A549 (cell line): Measurements from ENCODE around the gene NXPH1. TPM values are rescaled to one million over a fixed set of nuclear protein-coding genes. Genes with fewer than 3 reads are reported as not detected.

Experiments used
- ATAC-seq, 2 experiments: fragments of 200-7000 bp in 1 of 2; fragments of >200 bp in 1 of 2; cut with Nextera tagmentation in 1 of 2; cut with Tn5 transposase in 1 of 2; 3 replicates each; pipeline versions ENCODE4 v1.8.0 to v1.9.1; 2018 to 2020; ENCODE audit warnings: mild to moderate bottlenecking in 1 of 2, moderate library complexity in 1 of 2
- CTCF ChIA-PET: fragments of 300-600 bp; sonication (Branson Sonifier 250); formaldehyde crosslinking; extraction: SDS; loops from one replicate; lab custom pipeline; 2021; ENCODE audit warnings: antibody characterized with exemption, inconsistent platforms; lab: Yijun Ruan, JAX
- POLR2A ChIA-PET: fragments of 350-600 bp; formaldehyde crosslinking; extraction: SDS; loops from one replicate; lab custom pipeline; 2021; ENCODE audit warnings: antibody characterized with exemption, inconsistent platforms; lab: Yijun Ruan, JAX
- DNase-seq, 2 experiments: peaks; one replicate each; pipeline versions ENCODE4 v3.0.0 to v3.0.0-alpha.2; 2011 to 2016; ENCODE audit warnings: low read depth in 1 of 2, low spot score in 1 of 2
- FAIRE-seq: peaks from 2 replicates; lab custom pipeline; 2011; peaks lifted over from hg19 to GRCh38; lab: Jason Lieb, UNC
- H3K27ac ChIP-seq, 2 experiments: fragments of >200 bp; sonication (Bioruptor Twin); formaldehyde crosslinking; 3 replicates each; pipeline ENCODE4 v1.5.1; 2016 to 2017
- H3K4me1 ChIP-seq: fragments of >200 bp; sonication (Bioruptor Twin); formaldehyde crosslinking; 3 replicates; pipeline ENCODE4 v1.6.1; 2016
- H3K4me2 ChIP-seq: fragments of >200 bp; sonication (Bioruptor Twin); formaldehyde crosslinking; 3 replicates; pipeline ENCODE4 v1.6.1; 2016
- H3K4me3 ChIP-seq: fragments of >200 bp; sonication (Bioruptor Twin); formaldehyde crosslinking; 3 replicates; pipeline ENCODE4 v1.5.1; 2016
- H3K9me3 ChIP-seq: fragments of >200 bp; sonication (Bioruptor Twin); formaldehyde crosslinking; 3 replicates; pipeline ENCODE4 v1.6.1; 2016
- BHLHE40 ChIP-seq: IDR thresholded peaks from 2 replicates; pipeline ENCODE4 v1.6.1; 2012; ENCODE audit warnings: low read depth, low read length, inconsistent platforms
- CBX8 ChIP-seq: fragments of 200-600 bp; sonication (generic); IDR thresholded peaks from 2 replicates; pipeline ENCODE4 v1.6.1; 2016
- ESRRA ChIP-seq: fragments of 150-350 bp; IDR thresholded peaks from 2 replicates; pipeline ENCODE4 v1.6.1; 2014; ENCODE audit warnings: mild to moderate bottlenecking, low read length, borderline replicate concordance
- FOXS1 ChIP-seq: fragments of 250-450 bp; sonication (Bioruptor Pico); IDR thresholded peaks from 2 replicates; pipeline ENCODE4 v1.5.0; 2020; ENCODE audit warnings: mild to moderate bottlenecking, moderate library complexity
- HDAC2 ChIP-seq: fragments of 200-600 bp; sonication (generic); IDR thresholded peaks from 2 replicates; pipeline ENCODE4 v1.6.1; 2016
- HEYL ChIP-seq: fragments of 250-450 bp; sonication (Bioruptor Pico); IDR thresholded peaks from 2 replicates; pipeline ENCODE4 v1.8.0; 2021; ENCODE audit warnings: mild to moderate bottlenecking, moderate library complexity
- HOXA7 ChIP-seq: fragments of 250-450 bp; sonication (Bioruptor Pico); IDR thresholded peaks from 2 replicates; pipeline ENCODE4 v1.5.0; 2020; ENCODE audit warnings: mild to moderate bottlenecking, moderate library complexity
- HOXB13 ChIP-seq: fragments of 250-450 bp; sonication (Bioruptor Pico); IDR thresholded peaks from 2 replicates; pipeline ENCODE4 v1.5.0; 2020; ENCODE audit warnings: low read depth, mild to moderate bottlenecking, moderate library complexity
- HOXB5 ChIP-seq: fragments of 250-450 bp; sonication (Bioruptor Pico); IDR thresholded peaks from 2 replicates; pipeline ENCODE4 v1.5.0; 2020; ENCODE audit warnings: mild to moderate bottlenecking, moderate library complexity
- JUN ChIP-seq, 2 experiments: fragments of >200 bp; sonication (Bioruptor Twin); formaldehyde crosslinking; IDR thresholded peaks; 2 replicates in 1 of 2; 3 replicates in 1 of 2; pipeline ENCODE4 v1.6.1; 2016 to 2017
- MAFK ChIP-seq: fragments of 450-650 bp; IDR thresholded peaks from 2 replicates; pipeline ENCODE4 v1.6.1; 2014; ENCODE audit not compliant: partially characterized antibody
- MAZ ChIP-seq: fragments of 150-350 bp; IDR thresholded peaks from 2 replicates; pipeline ENCODE4 v1.6.1; 2014; ENCODE audit warnings: antibody characterized with exemption, low read depth, low read length, borderline replicate concordance
- MYC ChIP-seq: IDR thresholded peaks from 2 replicates; pipeline ENCODE4 v1.6.1; 2012; ENCODE audit warnings: mild to moderate bottlenecking, inconsistent platforms, low read length, improper control_type of control experiment, borderline replicate concordance
- NPAS2 ChIP-seq: fragments of 250-450 bp; sonication (Bioruptor Pico); IDR thresholded peaks from 2 replicates; pipeline ENCODE4 v1.8.0; 2022; ENCODE audit warnings: mild to moderate bottlenecking, moderate library complexity, borderline replicate concordance
- NR3C1 ChIP-seq: fragments of >200 bp; sonication (Bioruptor Twin); formaldehyde crosslinking; IDR thresholded peaks from 3 replicates; pipeline ENCODE4 v1.6.1; 2017
- PHF8 ChIP-seq: fragments of 200-600 bp; sonication (generic); IDR thresholded peaks from 2 replicates; pipeline ENCODE4 v1.6.1; 2016; ENCODE audit warnings: low read depth, mild to moderate bottlenecking, antibody characterized with exemption, moderate library complexity, borderline replicate concordance
- POLR2A ChIP-seq: IDR thresholded peaks from 2 replicates; pipeline ENCODE4 v1.6.1; 2012; ENCODE audit warnings: mild to moderate bottlenecking, low read length
- POLR2AphosphoS2 ChIP-seq: conservative IDR thresholded peaks from 2 replicates; pipeline ENCODE4 v1.6.1; 2012; ENCODE audit warnings: low read length, improper control_type of control experiment, inconsistent platforms
- SMC3 ChIP-seq: fragments of >200 bp; sonication (Bioruptor Twin); formaldehyde crosslinking; IDR thresholded peaks from 3 replicates; pipeline ENCODE4 v1.6.1; 2018; ENCODE audit warnings: inconsistent platforms
- SREBF2 ChIP-seq: fragments of 450-650 bp; IDR thresholded peaks from 2 replicates; pipeline ENCODE4 v1.6.1; 2014; ENCODE audit warnings: mild to moderate bottlenecking, moderate library complexity
- TP53 ChIP-seq: fragments of 250-450 bp; sonication (Bioruptor Pico); IDR thresholded peaks from 2 replicates; pipeline ENCODE4 v1.5.0; 2021; ENCODE audit warnings: mild to moderate bottlenecking, moderate library complexity
- ZFP36 ChIP-seq: fragments of 450-650 bp; IDR thresholded peaks from 2 replicates; pipeline ENCODE4 v1.6.1; 2014; ENCODE audit warnings: borderline replicate concordance; ENCODE audit not compliant: partially characterized antibody
- ZNF302 ChIP-seq: fragments of 250-450 bp; sonication (Bioruptor Pico); IDR thresholded peaks from 2 replicates; pipeline ENCODE4 v1.9.0; 2021; ENCODE audit warnings: inconsistent platforms, mild to moderate bottlenecking, moderate library complexity
- WGBS: methylation state at CpG from one replicate; pipeline ENCODE4 v1.1.6; 2017; ENCODE audit errors: missing lambda C conversion rate; 5-methylcytosine and 5-hydroxymethylcytosine counted together
- polyA plus RNA-seq, 4 experiments: library from polyadenylated mRNA; depleted of rRNA in 3 of 4; stranded (reverse); fragments of >200 nt; fragmentation: RNase III in 1 of 4; extraction: RNeasy Plus Mini Kit Qiagen cat#74134 plus additional on column Dnase treatment in 1 of 4; gene quantifications; 2 replicates in 3 of 4; 3 replicates in 1 of 4; pipeline ENCODE4 v1.2.3, GENCODE V29; 2011 to 2017
- TF ChIP-seq, protein P1 (sequence below): fragments of 250-450 bp; sonication (Bioruptor Pico); IDR thresholded peaks from 2 replicates; pipeline ENCODE4 v1.5.0; 2021; ENCODE audit warnings: mild to moderate bottlenecking, moderate library complexity, borderline replicate concordance
- TF ChIP-seq, protein P2 (sequence below): fragments of 150-350 bp; IDR thresholded peaks from 2 replicates; pipeline ENCODE4 v1.6.1; 2014; ENCODE audit warnings: low read depth, mild to moderate bottlenecking, low read length
- TF ChIP-seq, protein P3 (sequence below): fragments of >200 bp; sonication (Bioruptor Twin); formaldehyde crosslinking; IDR thresholded peaks from 3 replicates; pipeline ENCODE4 v1.6.1; 2016
- TF ChIP-seq, protein P4 (sequence below): IDR thresholded peaks from 2 replicates; pipeline ENCODE4 v1.6.1; 2012; ENCODE audit warnings: low read depth, borderline replicate concordance
- TF ChIP-seq, protein P5 (sequence below): fragments of 450-650 bp; IDR thresholded peaks from 2 replicates; pipeline ENCODE4 v1.6.1; 2014; ENCODE audit warnings: antibody characterized with exemption
- TF ChIP-seq, protein P6 (sequence below): fragments of 200-600 bp; sonication (generic); IDR thresholded peaks from 2 replicates; pipeline ENCODE4 v1.6.1; 2016; ENCODE audit warnings: antibody characterized with exemption, mild to moderate bottlenecking, moderate library complexity

NXPH1 gene
- polyA plus RNA-seq, 2 of the 4 experiments (the other 2 are of a cell fraction) = not detected

DNA sequence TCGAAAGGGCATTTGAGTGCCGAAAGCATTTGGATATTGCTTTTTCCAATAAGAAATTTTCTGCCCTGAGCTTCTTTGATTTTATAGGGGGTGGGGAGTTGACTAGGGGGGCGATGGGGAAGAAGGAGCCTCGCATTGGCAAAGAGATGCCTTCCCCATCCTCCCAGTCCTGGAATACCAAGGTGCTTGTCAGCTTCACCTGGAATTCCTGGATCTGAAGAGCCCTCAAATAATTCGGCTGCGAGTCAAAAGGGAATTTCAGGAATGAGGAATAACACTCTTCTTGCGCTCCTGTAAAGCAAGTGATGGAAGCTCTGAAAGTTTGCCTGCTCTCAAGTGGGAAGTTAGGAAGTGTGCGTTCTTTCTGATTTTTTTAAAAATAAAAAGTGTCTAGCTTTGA lies 7.3 kb downstream of the NXPH1 start:
- DNase-seq (no peak), FAIRE-seq (no peak), ATAC-seq (no peak)
- WGBS = 24% methylated on average over 8 of the region's 8 CpGs
- Histone ChIP-seq H3K4me2 (no peak overlapping the region), H3K27ac (no peak overlapping the region), H3K4me3 (no peak overlapping the region), H3K9me3 (peaks cover 3% of the 10 kb centered on the region; the same call in 1 of the 3 replicates), H3K4me1 (no peaks in the 10 kb centered on the region)
- no peak for TF ChIP-seq MAZ
- TF ChIP-seq POLR2AphosphoS2 = no peak
- TF ChIP-seq MAFK = no peak
- TF ChIP-seq SREBF2 = no peak
- no peak for TF ChIP-seq HOXB13
- no peak for TF ChIP-seq HDAC2
- TF ChIP-seq, protein P1, sequence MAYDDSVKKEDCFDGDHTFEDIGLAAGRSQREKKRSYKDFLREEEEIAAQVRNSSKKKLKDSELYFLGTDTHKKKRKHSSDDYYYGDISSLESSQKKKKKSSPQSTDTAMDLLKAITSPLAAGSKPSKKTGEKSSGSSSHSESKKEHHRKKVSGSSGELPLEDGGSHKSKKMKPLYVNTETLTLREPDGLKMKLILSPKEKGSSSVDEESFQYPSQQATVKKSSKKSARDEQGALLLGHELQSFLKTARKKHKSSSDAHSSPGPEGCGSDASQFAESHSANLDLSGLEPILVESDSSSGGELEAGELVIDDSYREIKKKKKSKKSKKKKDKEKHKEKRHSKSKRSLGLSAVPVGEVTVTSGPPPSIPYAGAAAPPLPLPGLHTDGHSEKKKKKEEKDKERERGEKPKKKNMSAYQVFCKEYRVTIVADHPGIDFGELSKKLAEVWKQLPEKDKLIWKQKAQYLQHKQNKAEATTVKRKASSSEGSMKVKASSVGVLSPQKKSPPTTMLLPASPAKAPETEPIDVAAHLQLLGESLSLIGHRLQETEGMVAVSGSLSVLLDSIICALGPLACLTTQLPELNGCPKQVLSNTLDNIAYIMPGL (CRISPR knock-in tag) = no peak
- no peak for TF ChIP-seq CBX8
- no peak for TF ChIP-seq FOXS1
- TF ChIP-seq TP53 (CRISPR knock-in tag) = no peak
- no peak for TF ChIP-seq ESRRA
- no peak for TF ChIP-seq MYC
- TF ChIP-seq, protein P2, sequence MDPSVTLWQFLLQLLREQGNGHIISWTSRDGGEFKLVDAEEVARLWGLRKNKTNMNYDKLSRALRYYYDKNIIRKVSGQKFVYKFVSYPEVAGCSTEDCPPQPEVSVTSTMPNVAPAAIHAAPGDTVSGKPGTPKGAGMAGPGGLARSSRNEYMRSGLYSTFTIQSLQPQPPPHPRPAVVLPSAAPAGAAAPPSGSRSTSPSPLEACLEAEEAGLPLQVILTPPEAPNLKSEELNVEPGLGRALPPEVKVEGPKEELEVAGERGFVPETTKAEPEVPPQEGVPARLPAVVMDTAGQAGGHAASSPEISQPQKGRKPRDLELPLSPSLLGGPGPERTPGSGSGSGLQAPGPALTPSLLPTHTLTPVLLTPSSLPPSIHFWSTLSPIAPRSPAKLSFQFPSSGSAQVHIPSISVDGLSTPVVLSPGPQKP = no peak
- TF ChIP-seq SMC3 = no peak
- TF ChIP-seq BHLHE40 = no peak
- TF ChIP-seq, protein P3, sequence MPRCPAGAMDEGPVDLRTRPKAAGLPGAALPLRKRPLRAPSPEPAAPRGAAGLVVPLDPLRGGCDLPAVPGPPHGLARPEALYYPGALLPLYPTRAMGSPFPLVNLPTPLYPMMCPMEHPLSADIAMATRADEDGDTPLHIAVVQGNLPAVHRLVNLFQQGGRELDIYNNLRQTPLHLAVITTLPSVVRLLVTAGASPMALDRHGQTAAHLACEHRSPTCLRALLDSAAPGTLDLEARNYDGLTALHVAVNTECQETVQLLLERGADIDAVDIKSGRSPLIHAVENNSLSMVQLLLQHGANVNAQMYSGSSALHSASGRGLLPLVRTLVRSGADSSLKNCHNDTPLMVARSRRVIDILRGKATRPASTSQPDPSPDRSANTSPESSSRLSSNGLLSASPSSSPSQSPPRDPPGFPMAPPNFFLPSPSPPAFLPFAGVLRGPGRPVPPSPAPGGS = no peak
- TF ChIP-seq PHF8 = no peak
- TF ChIP-seq, protein P4, sequence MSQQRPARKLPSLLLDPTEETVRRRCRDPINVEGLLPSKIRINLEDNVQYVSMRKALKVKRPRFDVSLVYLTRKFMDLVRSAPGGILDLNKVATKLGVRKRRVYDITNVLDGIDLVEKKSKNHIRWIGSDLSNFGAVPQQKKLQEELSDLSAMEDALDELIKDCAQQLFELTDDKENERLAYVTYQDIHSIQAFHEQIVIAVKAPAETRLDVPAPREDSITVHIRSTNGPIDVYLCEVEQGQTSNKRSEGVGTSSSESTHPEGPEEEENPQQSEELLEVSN = no peak
- ChIA-PET POLR2A (no interaction called here), CTCF (interaction anchor here (1.8 kb wide), 1 partner anchor 22 kb away, joined by 8 read pairs; no protein-coding TSS in a partner anchor)

DNA sequence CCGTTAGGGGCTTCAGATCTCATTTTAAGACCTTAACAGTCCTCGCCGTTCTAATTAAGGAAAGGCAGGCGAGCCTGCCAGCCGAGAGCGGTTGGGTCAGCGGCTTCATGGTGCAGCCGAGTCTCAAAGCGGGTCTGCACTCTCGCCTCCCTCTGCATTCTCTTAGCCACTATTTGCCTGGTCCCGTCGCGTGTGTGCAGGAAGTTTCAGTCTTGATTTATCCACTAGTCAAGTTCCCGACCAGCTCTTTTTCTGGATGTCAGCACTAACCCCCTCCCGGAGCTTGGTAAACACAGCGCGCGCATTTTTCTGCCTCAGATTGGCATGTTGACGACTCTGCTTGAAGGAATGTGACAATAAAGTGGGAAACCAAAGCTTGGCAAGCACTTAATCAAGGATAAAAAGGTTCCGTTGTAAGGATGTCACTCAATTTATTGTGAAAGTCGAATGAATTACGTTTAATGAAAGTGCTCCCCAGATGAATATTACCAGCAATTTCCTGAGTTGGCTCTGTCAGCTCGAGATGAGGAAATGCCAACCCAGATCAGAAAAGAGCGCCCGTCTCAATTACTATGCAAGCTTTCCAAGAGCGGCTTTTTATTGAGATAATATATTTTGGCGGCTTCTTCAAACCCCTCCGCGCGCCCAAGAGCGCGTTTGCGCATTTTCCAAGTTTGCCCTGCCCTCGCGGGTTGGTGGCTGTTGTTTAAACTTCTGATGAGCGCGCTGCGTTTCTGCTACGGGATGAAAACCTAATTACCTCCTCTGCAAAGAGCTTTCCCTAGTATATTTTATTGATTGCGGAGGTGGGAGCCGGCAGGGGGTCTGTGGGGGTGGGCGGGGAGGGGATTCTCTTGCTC lies 7.9 kb downstream of the NXPH1 start:
- CTCF ChIA-PET = interaction anchor here (0.7 to 1.8 kb wide), 2 partner anchors 8 to 22 kb away, joined by 3 to 8 read pairs; no protein-coding TSS in a partner anchor
- ATAC-seq = no peak
- H3K4me2 ChIP-seq = no peak overlapping the region
- no peak overlapping the region for H3K27ac ChIP-seq
- WGBS = 35% methylated on average over 40 of the region's 42 CpGs
- no peaks in the 10 kb centered on the region for H3K4me1 ChIP-seq
- no peak overlapping the region for H3K4me3 ChIP-seq
- POLR2A ChIA-PET = no interaction called here
- no peak for FAIRE-seq
- peaks cover 3% of the 10 kb centered on the region; the same call in 1 of the 3 replicates for H3K9me3 ChIP-seq
- no peak for DNase-seq
- TF ChIP-seq HOXA7 (CRISPR knock-in tag) (no peak), NR3C1 (no peak), HEYL (CRISPR knock-in tag) (no peak), NPAS2 (CRISPR knock-in tag) (no peak), HOXB13 (no peak), ZFP36 (no peak), JUN (IDR thresholded peaks at IDR 0.05) (no peak), POLR2A (no peak), HOXB5 (CRISPR knock-in tag) (no peak), ZNF302 (CRISPR knock-in tag) (no peak)
- TF ChIP-seq, protein P5, sequence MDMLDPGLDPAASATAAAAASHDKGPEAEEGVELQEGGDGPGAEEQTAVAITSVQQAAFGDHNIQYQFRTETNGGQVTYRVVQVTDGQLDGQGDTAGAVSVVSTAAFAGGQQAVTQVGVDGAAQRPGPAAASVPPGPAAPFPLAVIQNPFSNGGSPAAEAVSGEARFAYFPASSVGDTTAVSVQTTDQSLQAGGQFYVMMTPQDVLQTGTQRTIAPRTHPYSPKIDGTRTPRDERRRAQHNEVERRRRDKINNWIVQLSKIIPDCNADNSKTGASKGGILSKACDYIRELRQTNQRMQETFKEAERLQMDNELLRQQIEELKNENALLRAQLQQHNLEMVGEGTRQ = no peak
- TF ChIP-seq, protein P6, sequence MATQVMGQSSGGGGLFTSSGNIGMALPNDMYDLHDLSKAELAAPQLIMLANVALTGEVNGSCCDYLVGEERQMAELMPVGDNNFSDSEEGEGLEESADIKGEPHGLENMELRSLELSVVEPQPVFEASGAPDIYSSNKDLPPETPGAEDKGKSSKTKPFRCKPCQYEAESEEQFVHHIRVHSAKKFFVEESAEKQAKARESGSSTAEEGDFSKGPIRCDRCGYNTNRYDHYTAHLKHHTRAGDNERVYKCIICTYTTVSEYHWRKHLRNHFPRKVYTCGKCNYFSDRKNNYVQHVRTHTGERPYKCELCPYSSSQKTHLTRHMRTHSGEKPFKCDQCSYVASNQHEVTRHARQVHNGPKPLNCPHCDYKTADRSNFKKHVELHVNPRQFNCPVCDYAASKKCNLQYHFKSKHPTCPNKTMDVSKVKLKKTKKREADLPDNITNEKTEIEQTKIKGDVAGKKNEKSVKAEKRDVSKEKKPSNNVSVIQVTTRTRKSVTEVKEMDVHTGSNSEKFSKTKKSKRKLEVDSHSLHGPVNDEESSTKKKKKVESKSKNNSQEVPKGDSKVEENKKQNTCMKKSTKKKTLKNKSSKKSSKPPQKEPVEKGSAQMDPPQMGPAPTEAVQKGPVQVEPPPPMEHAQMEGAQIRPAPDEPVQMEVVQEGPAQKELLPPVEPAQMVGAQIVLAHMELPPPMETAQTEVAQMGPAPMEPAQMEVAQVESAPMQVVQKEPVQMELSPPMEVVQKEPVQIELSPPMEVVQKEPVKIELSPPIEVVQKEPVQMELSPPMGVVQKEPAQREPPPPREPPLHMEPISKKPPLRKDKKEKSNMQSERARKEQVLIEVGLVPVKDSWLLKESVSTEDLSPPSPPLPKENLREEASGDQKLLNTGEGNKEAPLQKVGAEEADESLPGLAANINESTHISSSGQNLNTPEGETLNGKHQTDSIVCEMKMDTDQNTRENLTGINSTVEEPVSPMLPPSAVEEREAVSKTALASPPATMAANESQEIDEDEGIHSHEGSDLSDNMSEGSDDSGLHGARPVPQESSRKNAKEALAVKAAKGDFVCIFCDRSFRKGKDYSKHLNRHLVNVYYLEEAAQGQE = no peak
